BE2C (cell line): ENCODE data around the gene OR51E2.

Source experiments
- DNase-seq: peaks from one replicate; pipeline ENCODE4 v3.0.0-alpha.2; 2020
- H3K27me3 ChIP-seq: fragments of 250-450 bp; sonication (Bioruptor Pico); 2 replicates; pipeline ENCODE4 v1.5.1; 2020; ENCODE audit warnings: mild to moderate bottlenecking
- H3K36me3 ChIP-seq: fragments of 250-450 bp; sonication (Bioruptor Pico); 2 replicates; pipeline ENCODE4 v1.5.1; 2020; ENCODE audit warnings: mild to moderate bottlenecking
- H3K4me1 ChIP-seq: fragments of 250-450 bp; sonication (Bioruptor Pico); 2 replicates; pipeline ENCODE4 v1.5.1; 2020
- H3K4me3 ChIP-seq: 2 replicates; pipeline ENCODE4 v1.5.1; 2011; ENCODE audit warnings: low read depth, low read length
- H3K9me3 ChIP-seq: fragments of 250-450 bp; sonication (Bioruptor Pico); 2 replicates; pipeline ENCODE4 v1.5.1; 2020
- TF ChIP-seq, protein P1 (sequence below): IDR thresholded peaks from 2 replicates; pipeline ENCODE4 v1.5.1; 2012; ENCODE audit warnings: mild to moderate bottlenecking, low read depth, low read length

Gene OR51E2

DNA sequence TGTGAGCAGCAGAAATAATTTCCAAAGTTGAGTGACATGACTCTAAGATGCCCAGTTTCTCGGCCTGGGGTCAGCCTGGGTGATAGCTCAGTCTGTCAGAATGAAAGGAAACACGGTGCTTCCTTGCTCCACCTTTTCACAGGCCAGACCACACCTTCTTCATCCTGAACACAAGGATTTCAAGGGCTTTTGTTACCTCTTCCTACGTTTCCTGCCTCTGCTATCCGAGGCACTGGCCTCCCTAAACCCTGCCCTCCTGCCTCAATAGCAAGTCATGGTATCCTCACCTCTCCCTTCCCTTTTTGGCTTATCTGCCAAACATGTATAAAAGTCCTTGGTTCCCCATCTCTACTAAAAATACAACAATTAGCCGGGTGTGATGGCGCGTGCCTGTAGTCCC is 55.6 kb downstream of the OR51E2 start:
- H3K4me3 ChIP-seq, result no peak overlapping the region
- H3K27me3 ChIP-seq, result no peaks in the 10 kb centered on the region
- DNase-seq, result no peak
- H3K36me3 ChIP-seq, result no peaks in the 10 kb centered on the region
- TF ChIP-seq, protein P1, sequence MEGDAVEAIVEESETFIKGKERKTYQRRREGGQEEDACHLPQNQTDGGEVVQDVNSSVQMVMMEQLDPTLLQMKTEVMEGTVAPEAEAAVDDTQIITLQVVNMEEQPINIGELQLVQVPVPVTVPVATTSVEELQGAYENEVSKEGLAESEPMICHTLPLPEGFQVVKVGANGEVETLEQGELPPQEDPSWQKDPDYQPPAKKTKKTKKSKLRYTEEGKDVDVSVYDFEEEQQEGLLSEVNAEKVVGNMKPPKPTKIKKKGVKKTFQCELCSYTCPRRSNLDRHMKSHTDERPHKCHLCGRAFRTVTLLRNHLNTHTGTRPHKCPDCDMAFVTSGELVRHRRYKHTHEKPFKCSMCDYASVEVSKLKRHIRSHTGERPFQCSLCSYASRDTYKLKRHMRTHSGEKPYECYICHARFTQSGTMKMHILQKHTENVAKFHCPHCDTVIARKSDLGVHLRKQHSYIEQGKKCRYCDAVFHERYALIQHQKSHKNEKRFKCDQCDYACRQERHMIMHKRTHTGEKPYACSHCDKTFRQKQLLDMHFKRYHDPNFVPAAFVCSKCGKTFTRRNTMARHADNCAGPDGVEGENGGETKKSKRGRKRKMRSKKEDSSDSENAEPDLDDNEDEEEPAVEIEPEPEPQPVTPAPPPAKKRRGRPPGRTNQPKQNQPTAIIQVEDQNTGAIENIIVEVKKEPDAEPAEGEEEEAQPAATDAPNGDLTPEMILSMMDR, result no peak
- H3K4me1 ChIP-seq, result no peaks in the 10 kb centered on the region
- H3K9me3 ChIP-seq, result no peaks in the 10 kb centered on the region

DNA sequence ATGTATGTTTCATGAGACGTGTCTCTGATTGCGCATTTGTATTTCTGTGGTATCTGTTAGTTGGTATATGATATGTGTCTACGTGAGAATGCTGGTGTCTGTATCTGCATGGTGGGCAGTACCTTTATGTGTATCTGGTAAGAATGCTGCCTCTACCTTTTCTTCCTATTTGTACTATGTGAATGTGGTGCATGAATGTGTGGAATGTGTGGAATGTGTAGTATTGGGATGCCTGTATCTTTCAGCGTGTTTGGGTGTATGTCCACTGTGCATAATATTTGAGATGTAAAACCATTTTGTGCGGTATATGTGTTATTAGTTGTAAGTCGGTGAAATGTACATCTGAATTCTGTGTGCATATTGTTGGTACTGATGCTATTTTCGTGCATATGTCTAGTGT is 56.2 kb downstream of the OR51E2 start:
- TF ChIP-seq, protein P1, result no peak
- no peaks in the 10 kb centered on the region for H3K27me3 ChIP-seq
- DNase-seq, result no peak

DNA sequence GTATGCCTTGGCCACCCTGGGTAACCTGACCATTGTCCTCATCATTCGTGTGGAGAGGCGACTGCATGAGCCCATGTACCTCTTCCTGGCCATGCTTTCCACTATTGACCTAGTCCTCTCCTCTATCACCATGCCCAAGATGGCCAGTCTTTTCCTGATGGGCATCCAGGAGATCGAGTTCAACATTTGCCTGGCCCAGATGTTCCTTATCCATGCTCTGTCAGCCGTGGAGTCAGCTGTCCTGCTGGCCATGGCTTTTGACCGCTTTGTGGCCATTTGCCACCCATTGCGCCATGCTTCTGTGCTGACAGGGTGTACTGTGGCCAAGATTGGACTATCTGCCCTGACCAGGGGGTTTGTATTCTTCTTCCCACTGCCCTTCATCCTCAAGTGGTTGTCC is 57.7 kb downstream of the OR51E2 start:
- DNase-seq, result no peak
- H3K27me3 ChIP-seq, result no peaks in the 10 kb centered on the region

More for the DNA sequence above, 56.2 kb downstream of the OR51E2 start:
- no peaks in the 10 kb centered on the region for H3K36me3 ChIP-seq
- no peaks in the 10 kb centered on the region for H3K9me3 ChIP-seq
- H3K4me1 ChIP-seq, result no peaks in the 10 kb centered on the region
- no peak overlapping the region for H3K4me3 ChIP-seq

DNA sequence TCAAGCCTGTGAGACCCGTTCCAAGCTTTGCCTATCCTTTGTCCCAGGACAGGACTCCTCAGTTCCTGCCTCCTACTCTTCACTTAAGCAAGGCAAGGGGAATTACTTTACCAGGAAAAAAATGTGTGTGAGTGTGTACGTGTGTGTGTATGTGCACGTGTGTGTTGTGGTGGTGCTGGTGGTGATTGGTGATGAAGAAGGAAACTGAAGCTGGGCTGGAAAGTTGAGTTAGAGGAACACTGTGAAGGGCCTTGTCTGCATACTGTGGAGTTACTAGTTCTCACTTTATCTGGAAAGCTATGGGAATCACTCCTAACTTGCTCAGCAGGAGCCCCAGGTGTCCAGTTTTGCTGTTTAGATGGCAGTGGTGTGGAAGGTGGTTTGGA is 60.0 kb downstream of the OR51E2 start:
- TF ChIP-seq, protein P1, result no peak
- no peak overlapping the region for H3K4me3 ChIP-seq
- DNase-seq, result no peak
- H3K36me3 ChIP-seq, result no peaks in the 10 kb centered on the region
- no peaks in the 10 kb centered on the region for H3K4me1 ChIP-seq
- H3K27me3 ChIP-seq, result no peaks in the 10 kb centered on the region
- no peaks in the 10 kb centered on the region for H3K9me3 ChIP-seq

More for the DNA sequence above, 57.7 kb downstream of the OR51E2 start:
- Histone ChIP-seq H3K36me3 (no peaks in the 10 kb centered on the region), H3K4me3 (no peak overlapping the region), H3K4me1 (no peaks in the 10 kb centered on the region), H3K9me3 (no peaks in the 10 kb centered on the region)
- TF ChIP-seq, protein P1, result no peak

DNA sequence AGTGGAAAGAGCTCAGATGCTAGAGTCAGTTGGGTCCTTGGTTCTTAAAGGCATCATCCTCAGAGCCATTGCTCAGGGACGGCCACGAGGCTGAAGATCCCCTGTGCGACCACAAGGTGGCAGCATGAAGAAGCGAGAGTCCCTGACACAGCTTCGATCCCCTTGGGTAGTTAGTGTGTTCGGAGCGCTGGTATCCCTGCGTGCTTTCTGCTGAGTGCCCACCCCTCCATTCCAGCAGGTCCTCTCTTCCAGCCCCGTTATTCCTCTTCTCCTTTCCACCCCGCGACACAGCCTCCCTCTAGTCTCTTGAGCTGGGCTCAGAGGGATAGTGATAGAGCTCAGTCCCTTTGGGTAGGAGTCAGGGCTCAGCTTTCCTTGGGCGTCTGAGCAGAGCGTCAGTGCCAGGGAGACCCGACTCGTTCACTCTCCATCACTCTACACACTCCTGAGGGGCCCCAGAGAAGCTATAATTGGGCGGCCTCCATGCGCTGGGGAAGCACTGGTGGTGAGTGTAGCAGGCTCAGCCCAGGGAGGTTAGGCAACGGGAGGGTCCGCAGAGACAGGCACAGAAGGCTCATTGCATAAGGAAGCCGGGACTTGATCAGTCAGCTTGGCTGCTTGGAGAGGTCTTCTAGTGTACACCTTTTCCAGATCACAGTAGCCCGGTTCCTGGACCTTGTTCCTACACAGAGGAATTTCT is 60.5 kb downstream of the OR51E2 start, which contains the start of gene OR51D1:
OR51D1 (plus strand) TSS at position 516 of the 700 bp plus-strand sequence. CDS start 2,314 bp downstream, outside the sequence.
- H3K27me3 ChIP-seq, result no peaks in the 10 kb centered on the region
- H3K9me3 ChIP-seq, result no peaks in the 10 kb centered on the region
- H3K4me1 ChIP-seq, result no peaks in the 10 kb centered on the region
- H3K4me3 ChIP-seq, result no peak within 1 kb of the TSS
- TF ChIP-seq, protein P1, result peak; percentile 73
- H3K36me3 ChIP-seq, result no peaks in the 10 kb centered on the region
- DNase-seq, result peak; percentile 48

DNA sequence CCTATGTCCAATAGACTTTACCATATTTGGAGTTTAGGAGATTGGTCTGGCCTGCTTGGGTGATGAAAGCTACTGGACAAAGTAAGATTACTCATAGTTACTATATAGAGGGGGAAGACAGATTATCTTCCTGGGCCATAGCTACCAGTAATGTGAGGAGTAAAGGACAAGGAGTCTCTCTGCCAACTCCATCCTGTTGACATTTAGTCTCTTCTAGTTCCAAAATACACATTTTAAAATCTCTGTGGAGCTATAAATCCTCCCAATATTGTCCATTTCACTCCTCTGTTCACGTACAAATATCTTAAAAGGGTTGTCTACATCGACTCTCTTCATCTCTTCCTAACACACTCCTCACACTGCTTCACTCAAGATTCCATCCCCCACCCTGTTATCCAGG is 61.5 kb downstream of the OR51E2 start:
- Histone ChIP-seq H3K4me1 (no peaks in the 10 kb centered on the region), H3K36me3 (no peaks in the 10 kb centered on the region), H3K4me3 (no peak overlapping the region), H3K27me3 (no peaks in the 10 kb centered on the region), H3K9me3 (no peaks in the 10 kb centered on the region)
- TF ChIP-seq, protein P1, result no peak
- no peak for DNase-seq
